Panc1 (cell line): ENCODE results near the gene SNTG2. TPM values are rescaled to one million over a fixed set of nuclear protein-coding genes. Genes with fewer than 3 reads are reported as not detected.

ENCODE experiments used
- ATAC-seq: fragments of 200-7000 bp; cut with Tn5 transposase; 2 replicates; pipeline ENCODE4 v1.9.1; 2020; ENCODE audit warnings: mild to moderate bottlenecking, moderate library complexity
- BruUV-seq: library from RNA; stranded (reverse); fragments of 400-500 nt; replicated peaks from 2 replicates; lab custom pipeline; 2021; lab: Mats Ljungman, UMichigan
- CTCF ChIA-PET: fragments of 300-600 bp; sonication (Branson Sonifier 250); formaldehyde crosslinking; loops from one replicate; lab custom pipeline; 2022; ENCODE audit warnings: antibody characterized with exemption; lab: Charles Lee
- POLR2A ChIA-PET: fragments of 300-600 bp; sonication (Branson Sonifier 250); formaldehyde crosslinking; loops from one replicate; lab custom pipeline; 2022; ENCODE audit warnings: antibody characterized with exemption; lab: Charles Lee
- DNase-seq: peaks from one replicate; pipeline ENCODE4 v3.0.0-alpha.2; 2010; ENCODE audit warnings: low read depth, low spot score
- H3K27ac ChIP-seq: 2 replicates; pipeline ENCODE4 v1.5.1; 2011; ENCODE audit warnings: mild to moderate bottlenecking, low read length, inconsistent platforms
- H3K27me3 ChIP-seq: fragments of 200-500 bp; sonication (Bioruptor generic); 2 replicates; pipeline ENCODE4 v1.6.0; 2014; ENCODE audit warnings: low read length, inconsistent platforms; ENCODE audit not compliant: control insufficient read depth, insufficient read depth
- H3K36me3 ChIP-seq: fragments of 200-500 bp; sonication (Bioruptor generic); 2 replicates; pipeline ENCODE4 v1.5.1; 2014; ENCODE audit warnings: inconsistent platforms, mild to moderate bottlenecking, low read length, moderate library complexity; ENCODE audit not compliant: control insufficient read depth, insufficient read depth
- H3K4me1 ChIP-seq: 2 replicates; pipeline ENCODE4 v1.5.1; 2011; ENCODE audit warnings: inconsistent platforms, mild to moderate bottlenecking, low read length, moderate library complexity; ENCODE audit not compliant: control insufficient read depth, insufficient read depth
- H3K4me3 ChIP-seq, 2 experiments: 2 replicates each; pipeline ENCODE4 v1.5.1; 2011 to 2012; ENCODE audit warnings: low read depth in 2 of 2, low read length in 2 of 2, mild to moderate bottlenecking in 2 of 2, inconsistent platforms in 1 of 2, moderate library complexity in 1 of 2
- H3K9me3 ChIP-seq: fragments of 200-500 bp; sonication (Bioruptor generic); 2 replicates; pipeline ENCODE4 v1.5.1; 2014; ENCODE audit warnings: low read depth, mild to moderate bottlenecking, inconsistent platforms, low read length, moderate library complexity; ENCODE audit not compliant: control insufficient read depth, insufficient read depth
- CTCF ChIP-seq: fragments of 450-650 bp; IDR thresholded peaks from 2 replicates; pipeline ENCODE4 v1.5.1; 2017; ENCODE audit warnings: mild to moderate bottlenecking
- POLR2AphosphoS5 ChIP-seq: IDR thresholded peaks from 2 replicates; pipeline ENCODE4 v1.6.1; 2012; ENCODE audit warnings: mild to moderate bottlenecking, low read depth, low read length, moderate library complexity
- REST ChIP-seq, 2 experiments: IDR thresholded peaks; 2 replicates each; pipeline ENCODE4 v1.6.1; 2011 to 2012; ENCODE audit warnings: low read depth in 2 of 2, control low read depth in 1 of 2, low read length in 1 of 2, mild to moderate bottlenecking in 1 of 2, moderate library complexity in 1 of 2; ENCODE audit not compliant: insufficient read depth in 1 of 2
- SIN3A ChIP-seq: IDR thresholded peaks from 2 replicates; pipeline ENCODE4 v1.6.1; 2012; ENCODE audit warnings: low read depth, mild to moderate bottlenecking, low read length, moderate library complexity, borderline replicate concordance; ENCODE audit not compliant: insufficient read depth
- TCF7L2 ChIP-seq: IDR thresholded peaks from 2 replicates; pipeline ENCODE4 v1.6.1; 2011; ENCODE audit warnings: mild to moderate bottlenecking, low read depth, low read length, inconsistent platforms
- in situ Hi-C: cut with HindIII; loops from 2 replicates; pipeline ENCODE4 v1.10.0; 2016; ENCODE audit warnings: low sequenced_read_pairs, low pct_unique_long_range_greater_than_20kb
- intact Hi-C: fragments of 100-400 bp; cut with micrococcal nuclease; formaldehyde crosslinking; loops from one replicate; pipeline ENCODE4 v1.10.0; 2022; ENCODE audit not compliant: unreplicated experiment
- total RNA-seq: library from RNA; stranded (reverse); gene quantifications from one replicate; pipeline ENCODE4 v1.2.1, GENCODE V29; 2021; ENCODE audit not compliant: unreplicated experiment

SNTG2 gene
- total RNA-seq, 1 experiment from 2014 or later: not detected

- intact Hi-C loops (no loop called here), in situ Hi-C loops (no loop called here)
- Histone ChIP-seq H3K36me3 (no peaks in the 10 kb centered on the region), H3K4me1 (no peaks in the 10 kb centered on the region), H3K9me3 (no peaks in the 10 kb centered on the region), H3K27ac (no peak overlapping the region), H3K27me3 (no peaks in the 10 kb centered on the region), H3K4me3 (no peak overlapping the region)
- TF ChIP-seq POLR2AphosphoS5 (no peak), SIN3A (no peak)
- ATAC-seq (no peak), DNase-seq (no peak)
- BruUV-seq: no TSS peak
- POLR2A ChIA-PET: no interaction called here
- CTCF ChIA-PET: no interaction called here
Observed at GRCh38 chr2:1162768-1163584, 212.3 kb downstream of the SNTG2 start.

- no peak for DNase-seq
- CTCF ChIA-PET: no interaction called here
- no TSS peak for BruUV-seq
Observed at GRCh38 chr2:1166976-1167375, 216.3 kb downstream of the SNTG2 start.

More at GRCh38 chr2:1166976-1167375, 216.3 kb downstream of the SNTG2 start:
- in situ Hi-C loops (no loop called here), intact Hi-C loops (no loop called here)
- POLR2A ChIA-PET: no interaction called here
- Histone ChIP-seq H3K4me3 (no peak overlapping the region), H3K9me3 (no peaks in the 10 kb centered on the region), H3K4me1 (no peaks in the 10 kb centered on the region), H3K27me3 (no peaks in the 10 kb centered on the region), H3K36me3 (no peaks in the 10 kb centered on the region), H3K27ac (no peak overlapping the region)
- ATAC-seq: no peak
- no peak for TF ChIP-seq SIN3A
- TF ChIP-seq TCF7L2: no peak
- no peak for TF ChIP-seq REST (IDR thresholded peaks at IDR 0.05; ENCODE audit: insufficient read depth in 1 of 2, low read depth in 2 of 2, low read length in 1 of 2)
- TF ChIP-seq CTCF: no peak
- no peak for TF ChIP-seq POLR2AphosphoS5
